Natural killer cell (primary cell): ENCODE results near the gene FCHO2. TPM values are rescaled to one million over a fixed set of nuclear protein-coding genes. Genes with fewer than 3 reads are reported as not detected.

Experiments
- ATAC-seq, 3 donors: fragments of 150-1000 bp in 2 of 3; fragments of 200-7000 bp in 1 of 3; cut with Tn5 transposase; 1 replicate in 1 of 3; 2 replicates in 2 of 3; pipeline ENCODE4 v1.10.0; 2021; ENCODE audit warnings: mild to moderate bottlenecking in 2 of 3, moderate library complexity in 2 of 3
- DNase-seq, 2 donors: peaks; one replicate each; pipeline versions ENCODE4 v3.0.0 to v3.0.0-alpha.2; 2013 to 2021; ENCODE audit warnings: mixed read lengths in 1 of 2
- H3K27ac ChIP-seq: one replicate; pipeline ENCODE4 v1.5.1; 2013; ENCODE audit warnings: mild to moderate bottlenecking, low read length
- H3K27me3 ChIP-seq: one replicate; pipeline ENCODE4 v1.6.1; 2013; ENCODE audit warnings: low read length; ENCODE audit not compliant: control insufficient read depth, insufficient read depth
- H3K36me3 ChIP-seq: one replicate; pipeline ENCODE4 v1.6.1; 2013; ENCODE audit warnings: low read length; ENCODE audit not compliant: control insufficient read depth, insufficient read depth
- H3K4me1 ChIP-seq: one replicate; pipeline ENCODE4 v1.6.1; 2013; ENCODE audit warnings: low read length; ENCODE audit not compliant: control insufficient read depth, insufficient read depth
- H3K4me3 ChIP-seq: one replicate; pipeline ENCODE4 v1.5.1; 2013; ENCODE audit warnings: low read length
- H3K9me3 ChIP-seq: one replicate; pipeline ENCODE4 v1.6.1; 2013; ENCODE audit warnings: low read length; ENCODE audit not compliant: control insufficient read depth, insufficient read depth
- H3K27ac Mint-ChIP-seq, 2 donors: one replicate each; pipeline ENCODE4 v1.8.0; 2022; ENCODE audit warnings: mild to moderate bottlenecking in 2 of 2, mixed read lengths in 2 of 2, moderate library complexity in 1 of 2
- H3K27me3 Mint-ChIP-seq, 2 donors: one replicate each; pipeline ENCODE4 v1.8.0; 2022; ENCODE audit warnings: low read depth in 2 of 2, mixed read lengths in 2 of 2
- H3K36me3 Mint-ChIP-seq: one replicate; pipeline ENCODE4 v1.8.0; 2022; ENCODE audit warnings: mixed read lengths
- H3K4me1 Mint-ChIP-seq, 2 donors: one replicate each; pipeline ENCODE4 v1.8.0; 2022; ENCODE audit warnings: mixed read lengths in 2 of 2
- H3K4me3 Mint-ChIP-seq: one replicate; pipeline ENCODE4 v1.8.0; 2022; ENCODE audit warnings: mild to moderate bottlenecking, moderate library complexity, mixed read lengths
- H3K9me3 Mint-ChIP-seq, 2 donors: one replicate each; pipeline ENCODE4 v1.8.0; 2022; ENCODE audit warnings: mixed read lengths in 2 of 2
- CTCF ChIP-seq: fragments of 200-600 bp; IDR thresholded peaks from one replicate; pipeline ENCODE4 v1.8.0; 2022; ENCODE audit warnings: antibody characterized with exemption
- WGBS: methylation state at CpG from one replicate; pipeline ENCODE4 v1.1.7; 2013; ENCODE audit warnings: missing lambda C conversion rate; ENCODE audit not compliant: insufficient coverage; 5-methylcytosine and 5-hydroxymethylcytosine counted together
- intact Hi-C: fragments of 100-400 bp; cut with micrococcal nuclease; formaldehyde crosslinking; loops from one replicate; pipeline ENCODE4 v1.14.2; 2022
- total RNA-seq, 4 donors: library from RNA; stranded (reverse); fragments of 120-200 nt in 1 of 4; gene quantifications; one replicate each; pipeline versions ENCODE4 v1.2.3 to v1.2.4, GENCODE V29; 2013 to 2022

FCHO2 gene, protein sequence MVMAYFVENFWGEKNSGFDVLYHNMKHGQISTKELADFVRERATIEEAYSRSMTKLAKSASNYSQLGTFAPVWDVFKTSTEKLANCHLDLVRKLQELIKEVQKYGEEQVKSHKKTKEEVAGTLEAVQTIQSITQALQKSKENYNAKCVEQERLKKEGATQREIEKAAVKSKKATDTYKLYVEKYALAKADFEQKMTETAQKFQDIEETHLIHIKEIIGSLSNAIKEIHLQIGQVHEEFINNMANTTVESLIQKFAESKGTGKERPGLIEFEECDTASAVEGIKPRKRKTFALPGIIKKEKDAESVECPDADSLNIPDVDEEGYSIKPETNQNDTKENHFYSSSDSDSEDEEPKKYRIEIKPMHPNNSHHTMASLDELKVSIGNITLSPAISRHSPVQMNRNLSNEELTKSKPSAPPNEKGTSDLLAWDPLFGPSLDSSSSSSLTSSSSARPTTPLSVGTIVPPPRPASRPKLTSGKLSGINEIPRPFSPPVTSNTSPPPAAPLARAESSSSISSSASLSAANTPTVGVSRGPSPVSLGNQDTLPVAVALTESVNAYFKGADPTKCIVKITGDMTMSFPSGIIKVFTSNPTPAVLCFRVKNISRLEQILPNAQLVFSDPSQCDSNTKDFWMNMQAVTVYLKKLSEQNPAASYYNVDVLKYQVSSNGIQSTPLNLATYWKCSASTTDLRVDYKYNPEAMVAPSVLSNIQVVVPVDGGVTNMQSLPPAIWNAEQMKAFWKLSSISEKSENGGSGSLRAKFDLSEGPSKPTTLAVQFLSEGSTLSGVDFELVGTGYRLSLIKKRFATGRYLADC
- total RNA-seq, result 10 to 100 TPM; 18.5 to 23.4 (median 22.7) TPM
- 11.4 TPM for total RNA-seq (2013)

DNA sequence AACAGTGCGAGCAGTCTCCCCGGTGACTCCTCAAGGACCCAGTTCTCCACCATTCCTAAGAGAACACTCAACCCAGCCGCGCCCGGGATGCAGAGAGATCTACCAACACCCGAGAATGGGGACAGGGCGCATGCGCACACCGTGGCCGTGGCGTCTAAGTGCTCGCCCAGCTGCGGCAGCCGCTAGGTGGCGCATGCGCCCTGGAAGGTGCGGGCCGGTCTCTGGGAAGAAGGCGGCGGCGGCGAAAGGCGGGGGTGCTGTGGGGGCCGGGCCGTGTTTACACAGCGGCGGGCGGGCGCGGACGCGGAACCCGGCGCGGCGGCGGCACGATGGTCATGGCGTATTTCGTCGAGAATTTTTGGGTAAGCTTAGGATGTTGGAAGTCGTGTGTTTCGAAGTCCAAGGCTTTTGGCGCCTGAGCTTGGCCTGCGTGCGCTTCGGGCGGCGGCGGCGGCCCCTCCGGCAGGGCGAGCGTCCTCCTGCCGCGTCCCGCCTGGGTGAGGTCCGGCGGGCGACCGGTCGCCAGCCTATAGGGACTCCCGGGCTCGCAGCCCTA, at the start of gene FCHO2:
TSS of gene FCHO2 (plus strand) at position 274 of the 556 bp plus-strand sequence. CDS start at position 330, 56 bp downstream.
- peaks cover 11% of the 10 kb centered on the region for H3K27me3 ChIP-seq
- Mint-ChIP-seq H3K9me3 (no peaks in the 10 kb centered on the region), H3K27ac (peak within 1 kb of the TSS; percentile 82 to 98), H3K4me3 (peak within 1 kb of the TSS; percentile 95), H3K36me3 (no peaks in the 10 kb centered on the region), H3K4me1 (peaks cover 27 to 33% of the 10 kb centered on the region in 2 donors), H3K27me3 (peaks cover 0 to 6% of the 10 kb centered on the region in 2 donors)
- no peaks in the 10 kb centered on the region for H3K9me3 ChIP-seq
- peaks cover 10% of the 10 kb centered on the region for H3K4me1 ChIP-seq
- intact Hi-C loops, result loop anchor here (5.0 kb wide), 3 partner anchors 109 to 246 kb away; partner anchors contain the start of gene TNPO1
- under 1% methylated on average over 64 of the region's 64 CpGs for WGBS
- peak within 1 kb of the TSS; percentile 23 for H3K27ac ChIP-seq
- no peaks in the 10 kb centered on the region for H3K36me3 ChIP-seq
- peak within 1 kb of the TSS; percentile 51 for H3K4me3 ChIP-seq
- peak; percentile 70 for TF ChIP-seq CTCF
- ATAC-seq (peak; percentile 96 to 99 (median 97)), DNase-seq (peak; percentile 98)

DNA sequence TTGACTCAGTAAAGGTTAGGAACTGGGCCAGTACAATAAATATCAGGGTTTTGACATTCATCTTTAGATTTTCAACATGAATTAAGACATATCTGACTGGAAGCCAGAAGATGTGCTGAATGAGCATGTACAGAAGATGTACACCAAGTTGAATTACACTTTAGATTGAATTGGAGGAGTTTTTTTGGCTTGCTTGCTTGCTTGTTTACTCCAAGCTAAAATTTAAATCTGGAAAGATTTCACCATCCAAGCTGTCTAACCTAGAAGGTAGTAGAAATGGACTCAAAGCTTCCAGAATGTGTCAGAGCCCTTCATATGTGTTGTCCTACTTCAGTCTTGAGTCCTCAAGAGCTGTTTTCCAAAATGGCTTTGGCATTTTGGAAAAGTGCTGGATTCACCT, 49.0 kb upstream of the FCHO2 start:
- TF ChIP-seq CTCF, result no peak
- Mint-ChIP-seq H3K36me3 (peaks cover 21% of the 10 kb centered on the region), H3K9me3 (no peaks in the 10 kb centered on the region), H3K4me1 (no peaks in the 10 kb centered on the region), H3K27ac (no peak overlapping the region), H3K4me3 (no peak overlapping the region), H3K27me3 (no peaks in the 10 kb centered on the region)
- ATAC-seq, result no peak
- intact Hi-C loops, result no loop called here
- no peak overlapping the region for H3K4me3 ChIP-seq
- no peaks in the 10 kb centered on the region for H3K9me3 ChIP-seq
- no peak for DNase-seq
- no peaks in the 10 kb centered on the region for H3K27me3 ChIP-seq
- no peak overlapping the region for H3K27ac ChIP-seq
- peaks cover 64% of the 10 kb centered on the region for H3K36me3 ChIP-seq
- no peaks in the 10 kb centered on the region for H3K4me1 ChIP-seq

DNA sequence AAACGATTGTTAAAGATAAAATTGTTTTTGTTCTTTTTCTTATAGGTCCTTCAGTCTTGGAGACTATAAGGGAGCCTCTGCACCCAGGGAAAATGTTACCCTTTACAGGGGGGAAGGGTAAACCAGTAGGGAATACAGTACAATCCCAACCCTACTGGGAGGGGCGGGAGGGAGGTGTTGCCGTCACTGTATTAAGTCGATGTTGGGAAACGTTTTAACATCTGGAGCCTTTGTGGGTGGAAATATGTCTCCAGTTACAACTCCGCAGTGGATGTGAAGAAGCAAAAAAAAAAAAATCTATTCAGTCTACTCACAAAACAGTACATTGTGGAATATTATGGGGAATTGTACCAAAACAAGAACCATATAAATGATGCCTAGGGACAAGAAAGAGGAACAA, 47.2 kb upstream of the FCHO2 start:
- H3K9me3 Mint-ChIP-seq, result no peaks in the 10 kb centered on the region
- H3K4me3 Mint-ChIP-seq, result no peak overlapping the region
- H3K36me3 Mint-ChIP-seq, result peaks cover 21% of the 10 kb centered on the region
- Histone ChIP-seq H3K4me3 (no peak overlapping the region), H3K36me3 (peaks cover 51% of the 10 kb centered on the region), H3K27me3 (no peaks in the 10 kb centered on the region), H3K27ac (no peak overlapping the region), H3K4me1 (no peaks in the 10 kb centered on the region), H3K9me3 (no peaks in the 10 kb centered on the region)
- H3K27me3 Mint-ChIP-seq, result no peaks in the 10 kb centered on the region
- ATAC-seq (no peak), DNase-seq (no peak)
- 87% methylated on average over 5 of the region's 6 CpGs for WGBS
- H3K4me1 Mint-ChIP-seq, result no peaks in the 10 kb centered on the region
- intact Hi-C loops, result no loop called here
- no peak overlapping the region for H3K27ac Mint-ChIP-seq
- no peak for TF ChIP-seq CTCF
